H1 (cell line): Measurements from ENCODE around the gene BEX2. TPM values are rescaled to one million over a fixed set of nuclear protein-coding genes. Genes with fewer than 3 reads are reported as not detected.

ENCODE experiments used
- CTCF ChIA-PET: fragments of 300-600 bp; sonication (Branson Sonifier 250); formaldehyde crosslinking; loops from one replicate; lab custom pipeline; 2021; ENCODE audit not compliant: partially characterized antibody; lab: Charles Lee
- POLR2A ChIA-PET: fragments of 300-600 bp; sonication (Branson Sonifier 250); formaldehyde crosslinking; loops from one replicate; lab custom pipeline; 2021; ENCODE audit warnings: inconsistent platforms; ENCODE audit not compliant: partially characterized antibody; lab: Charles Lee
- DNase-seq, 2 experiments: peaks; one replicate each; pipeline versions ENCODE4 v3.0.0 to v3.0.0-alpha.2; 2010 to 2022; ENCODE audit warnings: low spot score in 2 of 2, low read depth in 1 of 2, mixed read lengths in 1 of 2
- FAIRE-seq: peaks from 2 replicates; lab custom pipeline; 2011; peaks lifted over from hg19 to GRCh38; lab: Jason Lieb, UNC
- H2AFZ ChIP-seq: 2 replicates; pipeline ENCODE4 v1.8.1; 2012; ENCODE audit warnings: low read length, inconsistent platforms
- H2AK5ac ChIP-seq: 2 replicates; pipeline ENCODE4 v1.6.1; 2013; ENCODE audit warnings: low read depth, low read length
- H2BK120ac ChIP-seq: replicated peaks from 2 replicates; pipeline ENCODE3; 2013; ENCODE audit warnings: low read depth, low read length, inconsistent platforms
- H2BK12ac ChIP-seq: 2 replicates; pipeline ENCODE4 v1.6.1; 2013; ENCODE audit warnings: low read depth, low read length
- H2BK15ac ChIP-seq: 2 replicates; pipeline ENCODE4 v1.6.1; 2013; ENCODE audit warnings: low read length
- H2BK20ac ChIP-seq: 2 replicates; pipeline ENCODE4 v1.6.1; 2013; ENCODE audit warnings: low read length
- H2BK5ac ChIP-seq: 2 replicates; pipeline ENCODE4 v1.6.1; 2013; ENCODE audit warnings: low read depth, low read length
- H3K14ac ChIP-seq: 2 replicates; pipeline ENCODE4 v1.6.1; 2013; ENCODE audit warnings: inconsistent platforms; ENCODE audit not compliant: insufficient read length
- H3K18ac ChIP-seq: 2 replicates; pipeline ENCODE4 v1.6.1; 2013; ENCODE audit warnings: low read length; ENCODE audit errors: extremely low read depth
- H3K23ac ChIP-seq: 2 replicates; pipeline ENCODE4 v1.6.1; 2013; ENCODE audit warnings: inconsistent platforms; ENCODE audit not compliant: insufficient read length
- H3K23me2 ChIP-seq: 2 replicates; pipeline ENCODE4 v1.6.1; 2013; ENCODE audit warnings: low read depth, low read length
- H3K27ac ChIP-seq: 2 replicates; pipeline ENCODE4 v1.6.1; 2011; ENCODE audit warnings: low read depth, low read length, inconsistent platforms
- H3K27me3 ChIP-seq, 4 experiments: replicated peaks in 1 of 4; 1 replicate in 1 of 4; 2 replicates in 3 of 4; pipeline versions ENCODE4 v1.6.1 to v1.8.1; 2011 to 2013; ENCODE audit warnings: low read length in 3 of 4, mild to moderate bottlenecking in 3 of 4, inconsistent platforms in 2 of 4, mixed read lengths in 2 of 4, moderate library complexity in 1 of 4; ENCODE audit not compliant: control insufficient read depth in 3 of 4, insufficient read depth in 3 of 4; ENCODE audit errors: extremely low read depth in 1 of 4
- H3K36me3 ChIP-seq, 4 experiments: 2 replicates each; pipeline versions ENCODE4 v1.6.1 to v1.8.1; 2011 to 2013; ENCODE audit warnings: mild to moderate bottlenecking in 4 of 4, low read length in 3 of 4, moderate library complexity in 2 of 4, control low read depth in 1 of 4, inconsistent platforms in 1 of 4; ENCODE audit not compliant: insufficient read depth in 4 of 4, control insufficient read depth in 2 of 4
- H3K4ac ChIP-seq: replicated peaks from 2 replicates; pipeline ENCODE3; 2013; ENCODE audit warnings: low read length, low read depth, mixed read lengths, inconsistent platforms; ENCODE audit not compliant: insufficient read length
- H3K4me1 ChIP-seq, 4 experiments: replicated peaks in 1 of 4; 1 replicate in 1 of 4; 2 replicates in 3 of 4; pipeline versions ENCODE4 v1.6.1 to v1.8.1; 2011 to 2013; ENCODE audit warnings: low read length in 3 of 4, inconsistent platforms in 2 of 4, mixed read lengths in 1 of 4; ENCODE audit not compliant: insufficient read depth in 4 of 4, control insufficient read depth in 3 of 4
- H3K4me2 ChIP-seq, 2 experiments: 2 replicates each; pipeline versions ENCODE4 v1.6.1 to v1.8.1; 2011 to 2013; ENCODE audit warnings: low read depth in 2 of 2, low read length in 2 of 2, control low read depth in 1 of 2, inconsistent platforms in 1 of 2, mild to moderate bottlenecking in 1 of 2; ENCODE audit not compliant: insufficient read depth in 1 of 2
- H3K4me3 ChIP-seq, 4 experiments: fragments of 200-600, 300-600 bp in 1 of 4; sonication (generic), shearing (Covaris generic), sonication (Bioruptor Twin) in 1 of 4; 2 replicates each; pipeline versions ENCODE4 v1.5.1 to v1.8.1; 2011 to 2016; ENCODE audit warnings: low read length in 4 of 4, low read depth in 3 of 4, control low read depth in 2 of 4, inconsistent platforms in 2 of 4, mild to moderate bottlenecking in 2 of 4, mixed read lengths in 1 of 4, moderate library complexity in 1 of 4; ENCODE audit not compliant: insufficient read depth in 2 of 4; ENCODE audit errors: extremely low read depth in 1 of 4
- H3K56ac ChIP-seq: replicated peaks from 2 replicates; pipeline ENCODE3; 2013; ENCODE audit warnings: low read depth, mild to moderate bottlenecking, mixed read lengths, low read length, inconsistent platforms; ENCODE audit not compliant: insufficient read length
- H3K79me1 ChIP-seq: 2 replicates; pipeline ENCODE4 v1.6.1; 2013; ENCODE audit warnings: low read depth, low read length, control low read depth
- H3K79me2 ChIP-seq, 2 experiments: 2 replicates each; pipeline versions ENCODE4 v1.6.1 to v1.8.1; 2012 to 2013; ENCODE audit warnings: low read length in 2 of 2, mild to moderate bottlenecking in 2 of 2, inconsistent platforms in 1 of 2; ENCODE audit not compliant: insufficient read depth in 2 of 2, control insufficient read depth in 1 of 2
- H3K9ac ChIP-seq, 4 experiments: replicated peaks in 1 of 4; 1 replicate in 1 of 4; 2 replicates in 3 of 4; pipeline versions ENCODE4 v1.6.1 to v1.8.1; 2011 to 2013; ENCODE audit warnings: low read depth in 3 of 4, low read length in 3 of 4, control low read depth in 2 of 4, mild to moderate bottlenecking in 2 of 4, moderate library complexity in 2 of 4, inconsistent platforms in 1 of 4; ENCODE audit errors: extremely low read depth in 1 of 4
- H3K9me3 ChIP-seq, 2 experiments: 2 replicates each; pipeline versions ENCODE4 v1.6.1 to v1.8.1; 2012 to 2013; ENCODE audit warnings: mild to moderate bottlenecking in 2 of 2, moderate library complexity in 2 of 2, control low read depth in 1 of 2, inconsistent platforms in 1 of 2, low read depth in 1 of 2, low read length in 1 of 2, mixed read lengths in 1 of 2; ENCODE audit not compliant: insufficient read depth in 2 of 2
- H4K20me1 ChIP-seq, 2 experiments: replicated peaks in 1 of 2; 2 replicates each; pipeline versions ENCODE3 to v1.8.1; 2011 to 2013; ENCODE audit warnings: inconsistent platforms in 2 of 2, low read length in 2 of 2, mild to moderate bottlenecking in 1 of 2; ENCODE audit not compliant: insufficient read depth in 2 of 2, control insufficient read depth in 1 of 2
- H4K5ac ChIP-seq: 2 replicates; pipeline ENCODE4 v1.6.1; 2013; ENCODE audit warnings: low read length, low read depth, mixed read lengths, inconsistent platforms; ENCODE audit not compliant: insufficient read length
- H4K8ac ChIP-seq: 2 replicates; pipeline ENCODE4 v1.8.0; 2013; ENCODE audit warnings: mild to moderate bottlenecking, moderate library complexity, low read length, inconsistent platforms; ENCODE audit not compliant: insufficient read depth; ENCODE audit errors: extremely low read depth
- H4K91ac ChIP-seq: replicated peaks from 2 replicates; pipeline ENCODE3; 2013; ENCODE audit warnings: low read length, mixed read lengths, inconsistent platforms; ENCODE audit not compliant: insufficient read length
- CREB1 ChIP-seq: IDR thresholded peaks from 2 replicates; pipeline ENCODE4 v1.6.1; 2012; ENCODE audit warnings: inconsistent platforms
- CTCF ChIP-seq, 3 experiments: IDR thresholded peaks; 1 replicate in 2 of 3; 2 replicates in 1 of 3; pipeline versions ENCODE4 v1.5.1 to v1.6.1; 2011; ENCODE audit warnings: low read length in 3 of 3, mild to moderate bottlenecking in 3 of 3, inconsistent platforms in 2 of 3, low read depth in 1 of 3, moderate library complexity in 1 of 3; ENCODE audit not compliant: insufficient read depth in 1 of 3; ENCODE audit errors: control extremely low read depth in 1 of 3
- EP300 ChIP-seq, 2 experiments: IDR thresholded peaks; 1 replicate in 1 of 2; 2 replicates in 1 of 2; pipeline ENCODE4 v1.6.1; 2011 to 2012; ENCODE audit warnings: low read depth in 2 of 2, low read length in 2 of 2, mild to moderate bottlenecking in 2 of 2, borderline replicate concordance in 1 of 2, inconsistent platforms in 1 of 2, moderate library complexity in 1 of 2
- KDM4A ChIP-seq: IDR thresholded peaks from one replicate; pipeline ENCODE4 v1.7.1; 2012; ENCODE audit warnings: low read depth, mild to moderate bottlenecking, moderate library complexity, low read length, inconsistent platforms; ENCODE audit not compliant: severe bottlenecking
- POLR2A ChIP-seq, 2 experiments: IDR thresholded peaks; 1 replicate in 1 of 2; 2 replicates in 1 of 2; pipeline ENCODE4 v1.6.1; 2011; ENCODE audit warnings: low read depth in 2 of 2, low read length in 2 of 2, mild to moderate bottlenecking in 2 of 2; ENCODE audit errors: control extremely low read depth in 1 of 2
- YY1 ChIP-seq: IDR thresholded peaks from 2 replicates; pipeline ENCODE4 v1.6.1; 2011; ENCODE audit warnings: low read depth, mild to moderate bottlenecking, low read length
- WGBS, 2 experiments: shearing (Covaris generic) in 1 of 2; methylation state at CpG; one replicate each; pipeline versions ENCODE4 v1.1.6 to v1.1.7; 2013 to 2015; ENCODE audit warnings: low lambda C conversion rate in 2 of 2, mixed read lengths in 2 of 2, inconsistent platforms in 1 of 2, low coverage in 1 of 2, missing lambda C conversion rate in 1 of 2; ENCODE audit not compliant: insufficient replicate concordance in 2 of 2, insufficient coverage in 1 of 2, insufficient read length in 1 of 2; ENCODE audit errors: extremely low coverage in 1 of 2, missing lambda C conversion rate in 1 of 2; 5-methylcytosine and 5-hydroxymethylcytosine counted together
- polyA plus RNA-seq, 7 experiments: library from polyadenylated mRNA; depleted of rRNA in 3 of 7; stranded (reverse) in 5 of 7; unstranded in 2 of 7; fragments of >200 nt in 5 of 7; fragments of 200-250 nt in 2 of 7; gene quantifications; 1 replicate in 5 of 7; 2 replicates in 1 of 7; 4 replicates in 1 of 7; pipeline versions ENCODE4 v1.2.1 to v1.2.3, GENCODE V29; 2011 to 2013; ENCODE audit warnings: missing spikeins in 2 of 7, mixed read lengths in 2 of 7
- total RNA-seq: library from RNA; stranded (reverse); fragmentation: NEBNext Ultra II Directional; extraction: Animal tissue kit (Norgen Biotek cat#: 25700); gene quantifications from 2 replicates; pipeline ENCODE4 v1.2.1, GENCODE V29; 2021

Gene BEX2
- total and polyA plus RNA-seq, 2 of the 8 experiments (the other 6 are each of a cell fraction or from before 2014, with no cell fraction given), result 53.8 to 60.2 TPM

GRCh38 chrX:103356130-103356798 lies 45.5 kb upstream of the BEX2 start, which contains the start of gene TCEAL9:
Gene TCEAL9, plus strand, starts transcription at chrX:103356506. Its CDS starts 1,179 bp downstream, at chrX:103357685.
- Histone ChIP-seq H3K23ac (no peak within 1 kb of the TSS), H2BK12ac (no peak within 1 kb of the TSS), H2AK5ac (no peak within 1 kb of the TSS), H3K27me3 (no peaks in the 10 kb centered on the region), H3K4ac (no peak within 1 kb of the TSS), H4K8ac (peak within 1 kb of the TSS; percentile 31; the same call in 1 of the 2 replicates), H3K23me2 (no peaks in the 10 kb centered on the region; the same call in 1 of the 2 replicates), H2BK120ac (no peak within 1 kb of the TSS), H3K79me1 (no peaks in the 10 kb centered on the region), H2BK20ac (no peak within 1 kb of the TSS), H4K91ac (no peak within 1 kb of the TSS), H3K56ac (no peak within 1 kb of the TSS), H3K18ac (peak within 1 kb of the TSS; percentile 32; the same call in 1 of the 2 replicates), H3K9me3 (no peaks in the 10 kb centered on the region), H3K14ac (no peak within 1 kb of the TSS), H4K20me1 (no peaks in the 10 kb centered on the region), H3K4me2 (peak within 1 kb of the TSS; percentile 64 to 74), H3K4me1 (no peaks in the 10 kb centered on the region), H3K27ac (peak within 1 kb of the TSS; percentile 70; the same call in 1 of the 2 replicates), H4K5ac (peak within 1 kb of the TSS; percentile 6), H2BK5ac (no peak within 1 kb of the TSS), H3K9ac (peak within 1 kb of the TSS; percentile 43 to 71 (median 56)), H2BK15ac (no peak within 1 kb of the TSS), H3K36me3 (peaks cover 0 to 9% (median 0%) of the 10 kb centered on the region in 4 experiments; a peak in 1 of 8 replicates), H2AFZ (no peak within 1 kb of the TSS), H3K79me2 (peaks cover 0 to 5% of the 10 kb centered on the region in 2 experiments; a peak in 1 of 4 replicates), H3K4me3 (peak within 1 kb of the TSS; percentile 72 to 94 (median 81))
- DNase-seq (no peak), FAIRE-seq (peak; percentile 65)
- 5% methylated on average over 12 of the region's 18 CpGs; no CpG with 5 or more reads in 1 of the 2 experiments for WGBS, 2 experiments
- ChIA-PET POLR2A (interaction anchor here (0.7 to 3.1 kb wide), 11 partner anchors 8 to 128 kb away, joined by 3 to 30 read pairs (median 4); partner anchors contain the start of genes BEX2 and BEX3), CTCF (interaction anchor here (1.2 kb wide), 1 partner anchor 19 kb away, joined by 6 read pairs; no protein-coding TSS in a partner anchor)
- no peak for TF ChIP-seq KDM4A
- TF ChIP-seq YY1, result 0 out of 2 replicates have a peak, but pooled peaks have one; percentile 30
- no peak for TF ChIP-seq EP300 (IDR thresholded peaks at IDR 0.05; ENCODE audit: borderline replicate concordance in 1 of 2, low read depth in 2 of 2, low read length in 2 of 2)
- peak; percentile 83 for TF ChIP-seq CREB1
- peak; percentile 53 to 69 for TF ChIP-seq POLR2A (IDR thresholded peaks at IDR 0.05; ENCODE audit: control extremely low read depth in 1 of 2, low read depth in 2 of 2, low read length in 2 of 2)
- TF ChIP-seq CTCF (IDR thresholded peaks at IDR 0.05; ENCODE audit: control extremely low read depth in 1 of 3, insufficient read depth in 1 of 3, low read depth in 1 of 3, low read length in 3 of 3), result no peak
